Calu3 (cell line): ENCODE results near the gene ATG9B. TPM values are rescaled to one million over a fixed set of nuclear protein-coding genes. Genes with fewer than 3 reads are reported as not detected.

Experiments
- BruUV-seq: library from RNA; stranded (reverse); fragments of 400-500 nt; replicated peaks from 2 replicates; lab custom pipeline; 2021; lab: Mats Ljungman, UMichigan
- CTCF ChIA-PET: fragments of 300-600 bp; sonication (Branson Sonifier 250); formaldehyde crosslinking; loops from one replicate; lab custom pipeline; 2022; ENCODE audit warnings: antibody characterized with exemption; lab: Charles Lee
- DNase-seq: peaks from one replicate; pipeline ENCODE4 v3.0.0; 2022
- H3K27ac Mint-ChIP-seq: one replicate; pipeline ENCODE4 v1.8.0; 2022; ENCODE audit warnings: mixed read lengths; ENCODE audit not compliant: unreplicated experiment
- H3K27me3 Mint-ChIP-seq: one replicate; pipeline ENCODE4 v1.8.0; 2022; ENCODE audit warnings: mixed read lengths; ENCODE audit not compliant: unreplicated experiment
- H3K36me3 Mint-ChIP-seq: one replicate; pipeline ENCODE4 v1.8.0; 2022; ENCODE audit warnings: mild to moderate bottlenecking, moderate library complexity, mixed read lengths; ENCODE audit not compliant: insufficient read depth, unreplicated experiment
- H3K4me1 Mint-ChIP-seq: one replicate; pipeline ENCODE4 v1.8.0; 2022; ENCODE audit warnings: mild to moderate bottlenecking, low read depth, mixed read lengths; ENCODE audit not compliant: unreplicated experiment
- H3K4me3 Mint-ChIP-seq: one replicate; pipeline ENCODE4 v1.8.0; 2022; ENCODE audit warnings: mild to moderate bottlenecking, low read depth, moderate library complexity, mixed read lengths; ENCODE audit not compliant: unreplicated experiment
- H3K9me3 Mint-ChIP-seq: one replicate; pipeline ENCODE4 v1.8.0; 2022; ENCODE audit warnings: low read depth, mixed read lengths; ENCODE audit not compliant: unreplicated experiment
- CTCF ChIP-seq: fragments of 200-600 bp; IDR thresholded peaks from one replicate; pipeline ENCODE4 v1.8.0; 2022; ENCODE audit warnings: antibody characterized with exemption; ENCODE audit not compliant: unreplicated experiment
- intact Hi-C: fragments of 100-400 bp; cut with micrococcal nuclease; formaldehyde crosslinking; loops from one replicate; pipeline ENCODE4 v1.10.0; 2022; ENCODE audit not compliant: unreplicated experiment
- total RNA-seq: library from RNA; stranded (reverse); gene quantifications from 2 replicates; pipeline ENCODE4 v1.2.3, GENCODE V29; 2022

ATG9B gene
- total RNA-seq, 1 experiment from 2014 or later: 7.9 TPM

- Mint-ChIP-seq H3K9me3 (peaks cover 16% of the 10 kb centered on the region), H3K27ac (no peak overlapping the region), H3K4me1 (peaks cover 25% of the 10 kb centered on the region), H3K4me3 (no peak overlapping the region), H3K36me3 (peaks cover 13% of the 10 kb centered on the region), H3K27me3 (peaks cover 28% of the 10 kb centered on the region)
- no peak for TF ChIP-seq CTCF
- CTCF ChIA-PET: interaction anchor here (0.6 to 1.2 kb wide), 2 partner anchors 10 to 26 kb away, joined by 3 to 4 read pairs; no protein-coding TSS in a partner anchor
- no TSS peak for BruUV-seq
- intact Hi-C loops: no loop called here
- DNase-seq: no peak
Measured at GRCh38 chr7:150992833-150993302, 31.4 kb downstream of the ATG9B start.

GRCh38 chr7:150992051-150992640, 32.1 kb downstream of the ATG9B start:
- TF ChIP-seq CTCF: no peak
- DNase-seq: no peak
- no TSS peak for BruUV-seq
- Mint-ChIP-seq H3K4me1 (peaks cover 25% of the 10 kb centered on the region), H3K27ac (no peak overlapping the region), H3K4me3 (no peak overlapping the region), H3K27me3 (peaks cover 25% of the 10 kb centered on the region), H3K9me3 (peaks cover 16% of the 10 kb centered on the region), H3K36me3 (peaks cover 13% of the 10 kb centered on the region)
- CTCF ChIA-PET: interaction anchor here (0.6 to 1.2 kb wide), 2 partner anchors 11 to 25 kb away, joined by 3 to 4 read pairs; no protein-coding TSS in a partner anchor
- intact Hi-C loops: no loop called here

- H3K27ac Mint-ChIP-seq: peak within 1 kb of the TSS; percentile 78
- no peak for TF ChIP-seq CTCF
- intact Hi-C loops: no loop called here
- CTCF ChIA-PET: interaction anchor here (0.9 to 1.2 kb wide), 2 partner anchors 28 to 38 kb away, joined by 3 to 5 read pairs; partner anchors contain the start of gene ABCB8
- H3K36me3 Mint-ChIP-seq: peaks cover 13% of the 10 kb centered on the region
- no TSS peak for BruUV-seq
- H3K4me3 Mint-ChIP-seq: peak within 1 kb of the TSS; percentile 1
- H3K9me3 Mint-ChIP-seq: peaks cover 16% of the 10 kb centered on the region
- H3K4me1 Mint-ChIP-seq: peaks cover 25% of the 10 kb centered on the region
- peak; percentile 55 for DNase-seq
- H3K27me3 Mint-ChIP-seq: peaks cover 33% of the 10 kb centered on the region
Measured at GRCh38 chr7:150990416-150991186, 33.7 kb downstream of the ATG9B start, which contains the start of gene NOS3. NOS3 (plus strand) TSS chr7:150991017; CDS start chr7:150993804, 2,787 bp downstream.

GRCh38 chr7:150989456-150989855, 34.8 kb downstream of the ATG9B start:
- no TSS peak for BruUV-seq

More at GRCh38 chr7:150989456-150989855, 34.8 kb downstream of the ATG9B start:
- CTCF ChIA-PET: no interaction called here
- intact Hi-C loops: loop anchor here (5.0 to 10.0 kb wide), 2 partner anchors 92 to 205 kb away; no protein-coding TSS in a partner anchor
- H3K4me1 Mint-ChIP-seq: peaks cover 25% of the 10 kb centered on the region
- TF ChIP-seq CTCF: no peak
- DNase-seq: no peak
- peaks cover 37% of the 10 kb centered on the region for H3K27me3 Mint-ChIP-seq
- H3K27ac Mint-ChIP-seq: no peak overlapping the region
- peaks cover 16% of the 10 kb centered on the region for H3K9me3 Mint-ChIP-seq
- peaks cover 13% of the 10 kb centered on the region for H3K36me3 Mint-ChIP-seq
- H3K4me3 Mint-ChIP-seq: no peak overlapping the region
